Loucy (cell line): ENCODE data around the gene TMEM119.

Source experiments
- H2AFZ ChIP-seq: fragments of 200-600 bp; sonication (generic); 2 replicates; pipeline ENCODE4 v1.6.0; 2016; ENCODE audit warnings: antibody characterized with exemption, mild to moderate bottlenecking, low read length, moderate library complexity
- H3F3A ChIP-seq: fragments of 200-600 bp; 2 replicates; pipeline ENCODE4 v1.6.0; 2016; ENCODE audit warnings: antibody characterized with exemption, low read depth, mild to moderate bottlenecking
- H3K27me3 ChIP-seq: fragments of 200-600 bp; sonication (generic); 2 replicates; pipeline ENCODE4 v1.6.1; 2014; ENCODE audit warnings: low read length, mild to moderate bottlenecking; ENCODE audit not compliant: insufficient read depth, poor library complexity, severe bottlenecking
- H3K36me3 ChIP-seq: fragments of 200-600 bp; sonication (generic); 2 replicates; pipeline ENCODE4 v1.6.1; 2016; ENCODE audit warnings: low read length; ENCODE audit not compliant: insufficient read depth
- H3K4me1 ChIP-seq: fragments of 200-600 bp; sonication (generic); 2 replicates; pipeline ENCODE4 v1.5.1; 2014; ENCODE audit warnings: low read length, mild to moderate bottlenecking; ENCODE audit not compliant: insufficient read depth, poor library complexity, severe bottlenecking
- H3K4me2 ChIP-seq: fragments of 200-600 bp; sonication (generic); 2 replicates; pipeline ENCODE4 v1.6.0; 2014; ENCODE audit warnings: antibody characterized with exemption, low read length, low read depth, mild to moderate bottlenecking; ENCODE audit not compliant: poor library complexity, severe bottlenecking
- H3K4me3 ChIP-seq: fragments of 200-600 bp; sonication (generic); 2 replicates; pipeline ENCODE4 v1.5.1; 2014; ENCODE audit warnings: low read length, mild to moderate bottlenecking, mixed read lengths; ENCODE audit not compliant: poor library complexity, severe bottlenecking
- H3K79me2 ChIP-seq: fragments of 200-600 bp; sonication (generic); 2 replicates; pipeline ENCODE4 v1.6.1; 2014; ENCODE audit warnings: low read length; ENCODE audit not compliant: insufficient read depth
- H3K9ac ChIP-seq: fragments of 200-600 bp; sonication (generic); 2 replicates; pipeline ENCODE4 v1.6.0; 2014; ENCODE audit warnings: mild to moderate bottlenecking, low read depth, low read length, moderate library complexity; ENCODE audit not compliant: poor library complexity, severe bottlenecking
- H3K9me2 ChIP-seq: fragments of 200-600 bp; sonication (generic); replicated peaks from 2 replicates; pipeline ENCODE4 v1.6.1; 2016; ENCODE audit warnings: low read depth, low read length, mixed read lengths
- H3K9me3 ChIP-seq: fragments of 200-600 bp; sonication (generic); 2 replicates; pipeline ENCODE4 v1.6.1; 2014; ENCODE audit warnings: mild to moderate bottlenecking, antibody characterized with exemption, low read length, low read depth; ENCODE audit not compliant: insufficient read depth
- H4K20me1 ChIP-seq: fragments of 200-600 bp; sonication (generic); 2 replicates; pipeline ENCODE4 v1.6.0; 2014; ENCODE audit warnings: antibody characterized with exemption, low read length, mild to moderate bottlenecking; ENCODE audit not compliant: insufficient read depth, poor library complexity, severe bottlenecking
- EZH2phosphoT487 ChIP-seq: fragments of 200-600 bp; IDR thresholded peaks from 2 replicates; pipeline ENCODE4 v1.6.1; 2018; ENCODE audit warnings: antibody characterized with exemption, mild to moderate bottlenecking, moderate library complexity, borderline replicate concordance
- TF ChIP-seq, protein P1 (sequence below): fragments of 200-600 bp; sonication (generic); conservative IDR thresholded peaks from 2 replicates; pipeline ENCODE4 v1.5.1; 2014; ENCODE audit warnings: mild to moderate bottlenecking, antibody characterized with exemption, low read length

The TMEM119 gene

DNA sequence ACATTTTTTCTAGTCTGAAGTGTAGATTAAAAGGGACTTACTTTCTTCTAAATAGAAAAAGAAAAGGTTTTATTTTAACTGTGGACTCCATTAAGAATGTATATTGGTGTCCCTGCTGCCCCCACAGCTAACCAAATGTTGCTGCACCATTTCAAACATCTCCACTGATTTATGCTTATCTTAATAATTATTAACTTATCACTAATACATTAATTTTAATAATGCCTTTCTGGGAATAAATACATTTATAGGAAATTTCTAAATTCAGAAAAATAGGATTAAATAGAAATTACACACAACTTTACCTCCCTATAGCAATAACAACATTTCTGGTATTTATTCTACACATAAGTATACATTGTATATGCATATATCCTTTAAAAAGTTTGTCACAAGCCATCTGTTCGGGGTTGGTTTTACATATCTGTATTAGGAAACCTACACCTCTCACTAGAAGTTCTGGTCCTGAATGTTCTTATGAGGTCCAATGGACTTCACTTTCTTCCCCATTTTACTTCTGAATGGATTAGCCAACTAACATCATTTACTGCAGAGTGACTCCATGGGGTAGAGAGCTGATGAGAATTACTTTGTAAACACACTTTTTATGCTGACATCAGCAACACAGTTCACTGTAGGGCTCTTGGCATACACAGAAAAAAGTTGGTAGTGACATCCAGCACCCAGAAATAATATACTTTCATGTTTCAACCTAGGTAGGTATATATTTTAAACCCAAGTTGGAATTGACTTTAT lies 45.2 kb upstream of the TMEM119 start:
- H3K4me3 ChIP-seq, result no peak overlapping the region
- H2AFZ ChIP-seq, result no peak overlapping the region
- no peaks in the 10 kb centered on the region for H3K9me3 ChIP-seq
- no peaks in the 10 kb centered on the region for H3K27me3 ChIP-seq
- H3K9me2 ChIP-seq, result no peaks in the 10 kb centered on the region
- no peak overlapping the region for H3K9ac ChIP-seq
- H3F3A ChIP-seq, result no peaks in the 10 kb centered on the region
- H3K79me2 ChIP-seq, result no peaks in the 10 kb centered on the region
- peaks cover 34% of the 10 kb centered on the region; the same call in 1 of the 2 replicates for H3K36me3 ChIP-seq
- no peaks in the 10 kb centered on the region for H4K20me1 ChIP-seq
- peaks cover 28% of the 10 kb centered on the region for H3K4me1 ChIP-seq
- TF ChIP-seq, protein P1, sequence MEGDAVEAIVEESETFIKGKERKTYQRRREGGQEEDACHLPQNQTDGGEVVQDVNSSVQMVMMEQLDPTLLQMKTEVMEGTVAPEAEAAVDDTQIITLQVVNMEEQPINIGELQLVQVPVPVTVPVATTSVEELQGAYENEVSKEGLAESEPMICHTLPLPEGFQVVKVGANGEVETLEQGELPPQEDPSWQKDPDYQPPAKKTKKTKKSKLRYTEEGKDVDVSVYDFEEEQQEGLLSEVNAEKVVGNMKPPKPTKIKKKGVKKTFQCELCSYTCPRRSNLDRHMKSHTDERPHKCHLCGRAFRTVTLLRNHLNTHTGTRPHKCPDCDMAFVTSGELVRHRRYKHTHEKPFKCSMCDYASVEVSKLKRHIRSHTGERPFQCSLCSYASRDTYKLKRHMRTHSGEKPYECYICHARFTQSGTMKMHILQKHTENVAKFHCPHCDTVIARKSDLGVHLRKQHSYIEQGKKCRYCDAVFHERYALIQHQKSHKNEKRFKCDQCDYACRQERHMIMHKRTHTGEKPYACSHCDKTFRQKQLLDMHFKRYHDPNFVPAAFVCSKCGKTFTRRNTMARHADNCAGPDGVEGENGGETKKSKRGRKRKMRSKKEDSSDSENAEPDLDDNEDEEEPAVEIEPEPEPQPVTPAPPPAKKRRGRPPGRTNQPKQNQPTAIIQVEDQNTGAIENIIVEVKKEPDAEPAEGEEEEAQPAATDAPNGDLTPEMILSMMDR, result no peak
- TF ChIP-seq EZH2phosphoT487, result no peak
- no peak overlapping the region for H3K4me2 ChIP-seq

DNA sequence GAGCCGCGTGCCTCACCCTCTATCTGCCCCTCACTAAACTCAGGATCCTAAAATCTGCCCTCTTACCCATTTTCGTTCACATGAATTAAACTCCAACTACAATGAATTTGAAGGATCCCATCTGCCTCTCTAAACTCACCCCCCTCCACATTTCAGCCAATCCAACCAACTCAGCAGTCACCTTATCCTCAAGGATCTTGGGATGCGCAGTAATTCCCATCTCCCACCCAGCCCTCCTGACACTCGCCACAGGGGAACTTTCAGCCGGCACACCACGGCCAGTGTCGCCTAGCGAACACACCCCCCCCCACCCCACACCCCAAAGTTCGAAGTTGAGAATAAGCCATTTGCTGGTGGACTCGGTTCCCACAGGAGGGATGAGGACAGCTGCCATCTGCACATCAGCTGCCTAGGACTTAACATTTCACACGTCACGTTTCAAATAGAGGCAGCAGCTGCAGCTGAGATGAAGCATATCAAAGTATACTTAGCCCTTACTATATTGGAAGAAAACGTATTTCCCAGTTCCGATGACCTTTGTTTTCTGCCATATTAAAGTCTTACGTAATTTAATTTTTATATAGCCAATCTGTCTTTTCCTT lies 44.5 kb upstream of the TMEM119 start:
- no peaks in the 10 kb centered on the region for H3F3A ChIP-seq
- H3K79me2 ChIP-seq, result no peaks in the 10 kb centered on the region
- H3K4me2 ChIP-seq, result no peak overlapping the region

DNA sequence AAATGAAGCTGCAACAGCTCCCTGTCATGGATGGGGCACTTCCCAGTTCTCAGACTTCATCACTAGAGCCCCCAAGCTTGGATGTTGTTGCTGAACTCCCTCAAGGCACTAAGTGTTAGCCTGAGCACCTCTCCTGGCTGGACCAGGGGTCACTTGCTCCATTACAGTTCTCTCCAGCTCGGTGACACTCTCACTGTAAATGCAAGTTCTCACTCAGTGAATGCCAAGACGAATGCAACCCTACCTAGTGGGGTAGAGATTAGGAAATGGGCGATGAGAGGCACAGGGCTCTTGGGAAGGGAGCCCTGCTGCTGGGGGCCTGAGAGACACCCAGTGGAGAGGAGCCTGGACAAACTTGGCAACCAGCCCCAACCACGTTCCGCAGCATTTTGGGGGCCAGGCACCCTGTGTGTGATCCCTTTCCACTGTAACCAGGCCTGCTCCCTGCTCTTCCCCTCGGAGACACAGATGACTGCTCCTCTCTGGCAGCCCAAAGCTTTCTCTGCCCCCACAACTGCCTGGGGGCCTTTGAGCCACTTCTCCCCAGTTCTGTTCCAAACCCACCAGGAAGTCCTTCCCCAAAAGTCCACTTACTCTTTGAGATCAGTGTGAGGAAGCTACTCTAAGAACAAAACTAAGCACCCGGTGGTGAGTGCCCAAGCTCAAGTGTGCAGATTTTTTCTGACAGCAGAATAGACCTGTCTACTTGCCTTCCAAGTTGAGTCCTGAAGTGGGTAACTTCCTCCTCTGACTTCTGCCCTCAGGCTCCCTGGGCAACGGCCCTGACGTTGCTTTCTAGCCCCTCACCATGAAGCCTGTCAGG lies 43.8 kb upstream of the TMEM119 start:
- Histone ChIP-seq H3F3A (no peaks in the 10 kb centered on the region), H4K20me1 (no peaks in the 10 kb centered on the region), H2AFZ (no peak overlapping the region), H3K4me3 (no peak overlapping the region), H3K27me3 (no peaks in the 10 kb centered on the region), H3K9ac (no peak overlapping the region), H3K36me3 (peaks cover 21% of the 10 kb centered on the region; the same call in 1 of the 2 replicates), H3K9me2 (no peaks in the 10 kb centered on the region), H3K4me2 (no peak overlapping the region), H3K4me1 (peaks cover 40% of the 10 kb centered on the region), H3K9me3 (no peaks in the 10 kb centered on the region), H3K79me2 (no peaks in the 10 kb centered on the region)
- no peak for TF ChIP-seq EZH2phosphoT487

More for the DNA sequence above, 44.5 kb upstream of the TMEM119 start:
- Histone ChIP-seq H2AFZ (no peak overlapping the region), H3K36me3 (peaks cover 27% of the 10 kb centered on the region; the same call in 1 of the 2 replicates), H3K9ac (no peak overlapping the region), H3K4me3 (no peak overlapping the region), H3K4me1 (peaks cover 35% of the 10 kb centered on the region), H3K9me3 (no peaks in the 10 kb centered on the region), H3K9me2 (no peaks in the 10 kb centered on the region), H4K20me1 (no peaks in the 10 kb centered on the region), H3K27me3 (no peaks in the 10 kb centered on the region)
- TF ChIP-seq, protein P1, result no peak
- no peak for TF ChIP-seq EZH2phosphoT487
